Activated effector memory CD4-positive, alpha-beta T cell treated with anti-CD3 and anti-CD28 coated beads, Interleukin-2, amount 50 U/mL, for 16 hours (primary cell): ENCODE data around the gene CDH12.
"Not testable (repeated sequence)": the region's sequence is repeated elsewhere in the genome, so short reads cannot be mapped to it uniquely, and the experiment has no call there.

Experiments used
- DNase-seq: peaks from one replicate; pipeline ENCODE4 v3.0.0-alpha.2; 2020

CDH12 gene

GRCh38 chr5:22549876-22550671 is 303.1 kb downstream of the CDH12 start:
- DNase-seq = no peak

- no peak for DNase-seq
Observed at GRCh38 chr5:22542340-22542739, 310.8 kb downstream of the CDH12 start.

- no peak for DNase-seq
Observed at GRCh38 chr5:22541037-22541436, 312.1 kb downstream of the CDH12 start.

DNA sequence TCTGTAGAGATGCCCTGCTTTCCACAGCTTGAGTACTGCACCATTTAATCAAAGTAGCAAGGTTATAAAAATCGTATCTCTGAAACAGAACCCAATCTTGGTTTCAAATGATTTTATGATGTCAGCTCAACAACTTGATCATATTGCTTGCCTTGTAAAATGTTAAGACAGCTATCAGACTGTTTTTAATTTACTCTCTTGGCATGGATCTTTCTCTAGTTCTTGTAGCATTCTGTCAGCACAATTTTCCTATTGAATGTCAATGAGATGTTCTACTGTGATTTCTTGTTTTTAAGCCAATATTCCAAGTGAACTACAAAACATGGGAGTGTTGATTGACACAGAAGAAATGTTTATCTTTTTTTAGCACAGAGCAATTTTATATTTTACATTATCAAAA is 313.4 kb downstream of the CDH12 start:
- no peak for DNase-seq

DNA sequence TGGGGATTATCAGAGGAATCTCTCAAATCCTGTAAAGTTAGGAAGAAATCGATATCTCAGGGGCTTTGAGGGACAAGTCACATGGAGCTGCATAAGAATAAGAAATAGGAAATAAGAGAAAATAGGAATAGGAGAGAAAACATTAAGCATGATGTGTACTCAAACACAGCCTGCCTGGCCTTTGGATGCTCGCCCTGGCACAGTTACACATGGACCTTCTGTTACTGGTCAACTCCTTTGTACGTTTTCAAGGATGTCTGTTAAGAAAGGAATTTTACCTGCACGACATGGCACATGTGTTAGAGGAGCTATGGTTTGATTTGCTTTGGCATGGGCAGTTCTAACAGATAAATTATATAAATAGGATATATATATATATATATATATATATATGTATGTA is 321.2 kb downstream of the CDH12 start:
- DNase-seq = no peak

DNA sequence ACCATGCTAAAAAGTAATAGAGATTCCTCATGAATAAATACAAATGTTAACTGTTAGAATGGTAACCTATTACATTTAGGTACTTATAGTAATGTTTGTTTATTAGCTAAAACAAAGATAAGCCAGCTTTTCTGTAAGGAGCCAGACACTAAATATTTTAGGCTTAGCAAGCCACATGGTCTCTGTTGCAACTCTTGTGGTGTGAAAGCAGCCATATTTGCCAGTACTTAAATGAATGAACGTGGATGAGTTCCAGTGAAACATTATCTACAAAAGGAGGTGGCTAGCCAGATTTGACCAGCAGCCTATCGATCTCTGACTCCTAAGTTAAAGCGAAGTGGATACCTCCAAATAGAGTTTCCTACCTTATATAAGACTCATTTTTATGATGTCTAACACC is 331.6 kb downstream of the CDH12 start:
- DNase-seq = no peak

- DNase-seq = not testable (repeated sequence)
Observed at GRCh38 chr5:22516497-22516896, 336.6 kb downstream of the CDH12 start.

- DNase-seq = no peak
Observed at GRCh38 chr5:22514231-22514630, 338.9 kb downstream of the CDH12 start.

DNA sequence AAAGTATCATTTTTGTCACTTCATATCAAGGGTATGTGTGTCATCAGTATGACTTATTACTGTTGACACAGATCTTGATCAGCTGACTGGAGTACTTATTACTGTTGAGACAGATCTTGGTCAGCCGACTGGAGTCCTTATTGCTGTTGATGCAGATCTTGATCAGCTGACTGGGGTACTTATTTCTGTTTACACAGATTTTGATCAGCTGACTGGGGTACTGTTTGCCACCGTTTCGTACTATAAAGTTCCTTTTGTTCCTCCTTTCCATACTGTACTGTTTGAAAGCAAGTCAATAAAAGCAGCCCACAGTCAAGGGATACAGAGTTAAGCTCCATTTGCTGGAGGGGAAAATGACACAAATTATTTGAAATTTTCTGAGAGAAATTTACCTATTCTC is 347.3 kb downstream of the CDH12 start:
- DNase-seq = no peak

GRCh38 chr5:22504411-22504810 is 348.7 kb downstream of the CDH12 start:
- DNase-seq = no peak

- no peak for DNase-seq
Observed at GRCh38 chr5:22500556-22500955, 352.6 kb downstream of the CDH12 start.

GRCh38 chr5:22496666-22497065 is 356.5 kb downstream of the CDH12 start:
- no peak for DNase-seq

DNA sequence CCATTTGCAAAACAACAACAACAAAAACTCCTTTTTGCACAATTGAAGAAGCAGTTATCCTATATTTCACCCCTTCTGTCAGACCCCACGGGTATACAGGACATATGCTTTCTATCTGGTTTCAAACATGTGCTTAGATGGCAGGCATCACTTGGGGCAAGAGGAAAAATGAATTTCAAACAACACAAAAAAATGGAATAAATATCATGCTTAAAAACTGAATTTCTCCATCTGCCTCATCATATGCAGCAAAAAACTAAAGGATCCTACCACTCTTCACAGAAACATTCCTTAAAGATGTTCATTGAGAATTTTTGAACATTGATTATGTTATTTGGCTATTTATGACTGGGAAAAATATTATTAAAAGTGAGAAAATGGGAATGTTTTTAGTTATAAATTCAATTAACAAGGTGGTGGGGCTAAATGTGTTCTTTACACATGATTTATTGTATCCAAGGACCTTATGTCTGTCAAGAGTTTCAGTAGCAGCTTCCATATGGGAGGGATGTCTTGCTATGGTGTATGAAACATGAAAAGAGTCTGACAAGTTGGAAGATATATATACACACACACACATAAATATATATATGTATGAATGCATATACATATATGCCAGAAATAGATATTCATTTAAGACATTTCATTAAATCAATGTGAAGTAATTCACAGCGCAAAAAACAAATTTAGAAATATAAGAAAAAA is 358.0 kb downstream of the CDH12 start:
- DNase-seq = no peak

- DNase-seq = no peak
Observed at GRCh38 chr5:22488427-22488826, 364.7 kb downstream of the CDH12 start.

GRCh38 chr5:22480305-22480704 is 372.8 kb downstream of the CDH12 start:
- DNase-seq = no peak

DNA sequence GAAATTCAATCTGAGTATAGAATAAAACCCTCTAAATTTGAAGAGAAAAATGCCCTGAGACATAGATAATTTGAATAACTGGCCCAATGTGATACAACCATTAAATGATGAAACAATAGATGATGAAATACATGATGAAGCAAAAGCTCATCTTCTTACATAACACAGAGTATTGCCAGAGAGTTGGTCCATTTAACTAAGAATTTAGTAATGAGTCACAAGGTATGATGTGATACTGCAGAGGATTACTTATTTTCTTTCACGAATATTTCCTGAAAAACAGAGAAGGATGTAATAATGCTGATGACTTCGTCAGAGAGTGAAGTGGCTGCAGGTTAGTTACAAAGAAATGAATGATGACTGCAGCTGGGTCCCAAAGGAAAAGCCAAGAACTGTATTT is 379.3 kb downstream of the CDH12 start:
- no peak for DNase-seq

GRCh38 chr5:22471154-22471553 is 382.0 kb downstream of the CDH12 start:
- DNase-seq = no peak

- DNase-seq = no peak
Observed at GRCh38 chr5:22470408-22470807, 382.7 kb downstream of the CDH12 start.

GRCh38 chr5:22465616-22466015 is 387.5 kb downstream of the CDH12 start:
- no peak for DNase-seq

DNA sequence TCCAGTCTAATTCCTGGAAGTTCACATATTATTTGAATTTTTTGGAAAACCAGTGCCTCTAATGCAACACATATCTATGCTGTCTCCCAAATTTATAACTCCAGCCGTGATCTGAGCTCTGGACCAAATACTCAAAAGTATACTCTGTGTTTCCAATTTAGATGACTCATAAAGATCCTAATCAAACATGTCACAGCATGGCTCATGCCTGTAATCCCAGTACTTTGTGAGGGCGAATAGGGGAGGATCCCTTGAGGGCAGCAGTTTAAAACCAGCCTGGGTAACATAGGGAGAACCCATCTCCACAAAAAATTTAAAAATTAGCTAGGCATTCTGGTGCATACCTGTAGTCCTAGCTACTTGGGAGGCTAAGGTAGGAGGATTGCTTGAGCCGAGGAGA is 388.0 kb downstream of the CDH12 start:
- DNase-seq = no peak

- no peak for DNase-seq
Observed at GRCh38 chr5:22460189-22460588, 393.0 kb downstream of the CDH12 start.

DNA sequence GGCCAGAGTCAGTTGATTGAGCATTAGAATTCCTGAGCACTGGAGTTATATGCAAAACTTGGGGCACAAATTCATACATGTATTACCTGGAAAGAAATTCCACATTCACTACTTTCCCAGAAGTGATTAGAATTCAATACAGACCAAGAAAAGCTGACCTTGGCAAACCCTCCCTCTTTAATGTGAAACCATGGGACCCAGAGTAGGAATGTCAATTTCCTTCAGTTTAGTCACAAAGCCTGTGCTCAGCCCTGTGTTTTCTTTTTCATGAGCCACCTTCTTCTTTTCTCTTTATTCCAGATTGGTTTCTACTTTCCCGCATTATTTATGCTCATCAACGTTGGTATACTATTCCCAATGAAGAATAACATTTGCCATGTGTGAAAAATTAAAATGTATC is 420.2 kb downstream of the CDH12 start:
- DNase-seq = no peak

- no peak for DNase-seq
Observed at GRCh38 chr5:22431840-22432239, 421.3 kb downstream of the CDH12 start.

- DNase-seq = no peak
Observed at GRCh38 chr5:22431406-22431805, 421.7 kb downstream of the CDH12 start.
